ENCODE results near the gene METTL2B.

Gene METTL2B
- total RNA-seq, result 31.3 to 42.8 (median 35.7) reads per million in 4 experiments

GRCh38 chr7:128476402-128477335 lies at the start of gene METTL2B:
Gene METTL2B, plus strand, starts transcription at chr7:128476748. Its CDS starts 18 bp downstream, at chr7:128476766.
- peak; percentile 87 for DNase-seq

- no peak for DNase-seq
Measured at GRCh38 chr7:128427289-128427891, 49.2 kb upstream of the METTL2B start.

- DNase-seq, result no peak
Measured at GRCh38 chr7:128430207-128430606, 46.3 kb upstream of the METTL2B start.

- no peak for DNase-seq
Measured at GRCh38 chr7:128431221-128431620, 45.3 kb upstream of the METTL2B start.

GRCh38 chr7:128431754-128432153 lies 44.8 kb upstream of the METTL2B start:
- no peak for DNase-seq

GRCh38 chr7:128434413-128435326 lies 41.9 kb upstream of the METTL2B start:
- DNase-seq, result no peak

GRCh38 chr7:128435327-128435686 lies 41.2 kb upstream of the METTL2B start:
- DNase-seq, result no peak

- no peak for DNase-seq
Measured at GRCh38 chr7:128437426-128438332, 38.9 kb upstream of the METTL2B start.

GRCh38 chr7:128442356-128442755 lies 34.2 kb upstream of the METTL2B start:
- no peak for DNase-seq

- DNase-seq, result no peak
Measured at GRCh38 chr7:128443831-128444600, 32.5 kb upstream of the METTL2B start.

- no peak for DNase-seq
Measured at GRCh38 chr7:128446306-128446705, 30.2 kb upstream of the METTL2B start.

GRCh38 chr7:128447941-128448564 lies 28.5 kb upstream of the METTL2B start:
- no peak for DNase-seq

- no peak for DNase-seq
Measured at GRCh38 chr7:128448751-128449302, 27.7 kb upstream of the METTL2B start.

GRCh38 chr7:128450409-128450808 lies 26.1 kb upstream of the METTL2B start:
- DNase-seq, result no peak

- no peak for DNase-seq
Measured at GRCh38 chr7:128450913-128451312, 25.6 kb upstream of the METTL2B start.

GRCh38 chr7:128452552-128452951 lies 24.0 kb upstream of the METTL2B start:
- DNase-seq, result no peak

GRCh38 chr7:128453836-128454804 lies 22.4 kb upstream of the METTL2B start:
- DNase-seq, result no peak

- DNase-seq, result no peak
Measured at GRCh38 chr7:128454808-128455542, 21.6 kb upstream of the METTL2B start.

Measured in effector CD8-positive, alpha-beta T cell (primary cell).